Measurements from ENCODE around the gene LGALS8.
"Not testable (repeated sequence)": the region's sequence is repeated elsewhere in the genome, so short reads cannot be mapped to it uniquely, and the experiment has no call there.

LGALS8 gene

GRCh38 chr1:236495467-236496112 lies 28.2 kb upstream of the LGALS8 start:
- DNase-seq (ENCODE audit: low spot score), result no peak
- TF ChIP-seq, protein P1, sequence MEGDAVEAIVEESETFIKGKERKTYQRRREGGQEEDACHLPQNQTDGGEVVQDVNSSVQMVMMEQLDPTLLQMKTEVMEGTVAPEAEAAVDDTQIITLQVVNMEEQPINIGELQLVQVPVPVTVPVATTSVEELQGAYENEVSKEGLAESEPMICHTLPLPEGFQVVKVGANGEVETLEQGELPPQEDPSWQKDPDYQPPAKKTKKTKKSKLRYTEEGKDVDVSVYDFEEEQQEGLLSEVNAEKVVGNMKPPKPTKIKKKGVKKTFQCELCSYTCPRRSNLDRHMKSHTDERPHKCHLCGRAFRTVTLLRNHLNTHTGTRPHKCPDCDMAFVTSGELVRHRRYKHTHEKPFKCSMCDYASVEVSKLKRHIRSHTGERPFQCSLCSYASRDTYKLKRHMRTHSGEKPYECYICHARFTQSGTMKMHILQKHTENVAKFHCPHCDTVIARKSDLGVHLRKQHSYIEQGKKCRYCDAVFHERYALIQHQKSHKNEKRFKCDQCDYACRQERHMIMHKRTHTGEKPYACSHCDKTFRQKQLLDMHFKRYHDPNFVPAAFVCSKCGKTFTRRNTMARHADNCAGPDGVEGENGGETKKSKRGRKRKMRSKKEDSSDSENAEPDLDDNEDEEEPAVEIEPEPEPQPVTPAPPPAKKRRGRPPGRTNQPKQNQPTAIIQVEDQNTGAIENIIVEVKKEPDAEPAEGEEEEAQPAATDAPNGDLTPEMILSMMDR (IDR thresholded peaks at IDR 0.05; ENCODE audit: extremely low read depth, insufficient read depth, missing control alignments), result no peak
- in situ Hi-C loops (cut with MboI; ENCODE audit: low pct_unique_long_range_greater_than_20kb, low sequenced_read_pairs, unreplicated experiment), result loop anchor here (10.0 kb wide), 1 partner anchor 381 kb away; no protein-coding TSS in a partner anchor

GRCh38 chr1:236497908-236498307 lies 25.9 kb upstream of the LGALS8 start:
- TF ChIP-seq, protein P1 (IDR thresholded peaks at IDR 0.05; ENCODE audit: extremely low read depth, insufficient read depth, missing control alignments), result no peak
- in situ Hi-C loops (cut with MboI; ENCODE audit: low pct_unique_long_range_greater_than_20kb, low sequenced_read_pairs, unreplicated experiment), result loop anchor here (10.0 kb wide), 1 partner anchor 383 kb away; no protein-coding TSS in a partner anchor
- no peak for DNase-seq (ENCODE audit: low spot score)

- DNase-seq (ENCODE audit: low spot score), result no peak
- in situ Hi-C loops (cut with MboI; ENCODE audit: low pct_unique_long_range_greater_than_20kb, low sequenced_read_pairs, unreplicated experiment), result no loop called here
- TF ChIP-seq, protein P1 (IDR thresholded peaks at IDR 0.05; ENCODE audit: extremely low read depth, insufficient read depth, missing control alignments), result no peak
Measured at GRCh38 chr1:236501093-236501492, 22.7 kb upstream of the LGALS8 start.

- in situ Hi-C loops (cut with MboI; ENCODE audit: low pct_unique_long_range_greater_than_20kb, low sequenced_read_pairs, unreplicated experiment), result no loop called here
- DNase-seq (ENCODE audit: low spot score), result no peak
Measured at GRCh38 chr1:236502579-236502971, 21.2 kb upstream of the LGALS8 start.

GRCh38 chr1:236502972-236503639 lies 20.7 kb upstream of the LGALS8 start:
- TF ChIP-seq, protein P1 (IDR thresholded peaks at IDR 0.05; ENCODE audit: extremely low read depth, insufficient read depth, missing control alignments), result no peak
- in situ Hi-C loops (cut with MboI; ENCODE audit: low pct_unique_long_range_greater_than_20kb, low sequenced_read_pairs, unreplicated experiment), result no loop called here
- no peak for DNase-seq (ENCODE audit: low spot score)

More at GRCh38 chr1:236502579-236502971, 21.2 kb upstream of the LGALS8 start:
- TF ChIP-seq, protein P1 (IDR thresholded peaks at IDR 0.05; ENCODE audit: extremely low read depth, insufficient read depth, missing control alignments), result no peak

GRCh38 chr1:236504338-236504737 lies 19.4 kb upstream of the LGALS8 start:
- DNase-seq (ENCODE audit: low spot score); in situ Hi-C loops (cut with MboI; ENCODE audit: low pct_unique_long_range_greater_than_20kb, low sequenced_read_pairs, unreplicated experiment): not testable (repeated sequence)

GRCh38 chr1:236507022-236507700 lies 16.6 kb upstream of the LGALS8 start:
- DNase-seq (ENCODE audit: low spot score), result no peak
- in situ Hi-C loops (cut with MboI; ENCODE audit: low pct_unique_long_range_greater_than_20kb, low sequenced_read_pairs, unreplicated experiment), result no loop called here
- TF ChIP-seq, protein P1 (IDR thresholded peaks at IDR 0.05; ENCODE audit: extremely low read depth, insufficient read depth, missing control alignments), result no peak
